Stomach smooth muscle (tissue), 2 donors: ENCODE data around the gene AIF1.

ENCODE experiments used
- H3K27ac ChIP-seq: one replicate; pipeline ENCODE4 v1.7.0; 2013; ENCODE audit warnings: mild to moderate bottlenecking, low read length, inconsistent platforms
- H3K27me3 ChIP-seq, 2 donors: one replicate each; pipeline ENCODE4 v1.7.0; 2013; ENCODE audit warnings: low read length in 2 of 2; ENCODE audit not compliant: insufficient read depth in 2 of 2, control insufficient read depth in 1 of 2
- H3K36me3 ChIP-seq, 2 donors: one replicate each; pipeline ENCODE4 v1.7.0; 2013; ENCODE audit warnings: low read length in 2 of 2; ENCODE audit not compliant: control insufficient read depth in 2 of 2, insufficient read depth in 2 of 2
- H3K4me1 ChIP-seq: one replicate; pipeline ENCODE4 v1.7.0; 2013; ENCODE audit warnings: low read length; ENCODE audit not compliant: control insufficient read depth, insufficient read depth
- H3K4me3 ChIP-seq, 2 donors: one replicate each; pipeline ENCODE4 v1.7.0; 2013; ENCODE audit warnings: low read length in 2 of 2
- H3K9ac ChIP-seq, 2 donors: one replicate each; pipeline ENCODE4 v1.7.0; 2013; ENCODE audit warnings: low read length in 2 of 2, mild to moderate bottlenecking in 1 of 2
- H3K9me3 ChIP-seq, 2 donors: one replicate each; pipeline ENCODE4 v1.7.0; 2013; ENCODE audit warnings: low read length in 2 of 2; ENCODE audit not compliant: control insufficient read depth in 2 of 2
- donor health status: healthy.
- donor health status: Pancreatic carcinoma.

AIF1 gene

GRCh38 chr6:31609519-31610406, 5.3 kb upstream of the AIF1 start:
- no peak overlapping the region for H3K27ac ChIP-seq
- H3K36me3 ChIP-seq: no peaks in the 10 kb centered on the region

GRCh38 chr6:31610968-31611367, 4.1 kb upstream of the AIF1 start:
- Histone ChIP-seq H3K9me3 (no peaks in the 10 kb centered on the region), H3K27me3 (no peaks in the 10 kb centered on the region), H3K36me3 (no peaks in the 10 kb centered on the region), H3K27ac (no peak overlapping the region), H3K4me3 (no peak overlapping the region), H3K4me1 (no peaks in the 10 kb centered on the region), H3K9ac (no peak overlapping the region)

More at GRCh38 chr6:31609519-31610406, 5.3 kb upstream of the AIF1 start:
- Histone ChIP-seq H3K4me3 (no peak overlapping the region), H3K9me3 (no peaks in the 10 kb centered on the region), H3K4me1 (no peaks in the 10 kb centered on the region), H3K9ac (no peak overlapping the region), H3K27me3 (no peaks in the 10 kb centered on the region)

- Histone ChIP-seq H3K4me1 (no peaks in the 10 kb centered on the region), H3K9me3 (no peaks in the 10 kb centered on the region), H3K9ac (no peak overlapping the region), H3K4me3 (no peak overlapping the region), H3K27me3 (no peaks in the 10 kb centered on the region), H3K27ac (no peak overlapping the region), H3K36me3 (no peaks in the 10 kb centered on the region)
Measured at GRCh38 chr6:31614075-31614619, 887 bp upstream of the AIF1 start.

- no peak overlapping the region for H3K27ac ChIP-seq
- H3K9ac ChIP-seq: no peak overlapping the region
- H3K4me3 ChIP-seq: no peak overlapping the region
- H3K36me3 ChIP-seq: no peaks in the 10 kb centered on the region
- no peaks in the 10 kb centered on the region for H3K4me1 ChIP-seq
- no peaks in the 10 kb centered on the region for H3K27me3 ChIP-seq
- H3K9me3 ChIP-seq: no peaks in the 10 kb centered on the region
Measured at GRCh38 chr6:31615748-31616147, 714 bp downstream of the AIF1 start.

- Histone ChIP-seq H3K36me3 (no peaks in the 10 kb centered on the region), H3K4me3 (no peak overlapping the region), H3K27me3 (no peaks in the 10 kb centered on the region), H3K9me3 (no peaks in the 10 kb centered on the region), H3K9ac (no peak overlapping the region), H3K27ac (no peak overlapping the region), H3K4me1 (peaks cover 9% of the 10 kb centered on the region)
Measured at GRCh38 chr6:31617010-31617409, 2.0 kb downstream of the AIF1 start.

DNA sequence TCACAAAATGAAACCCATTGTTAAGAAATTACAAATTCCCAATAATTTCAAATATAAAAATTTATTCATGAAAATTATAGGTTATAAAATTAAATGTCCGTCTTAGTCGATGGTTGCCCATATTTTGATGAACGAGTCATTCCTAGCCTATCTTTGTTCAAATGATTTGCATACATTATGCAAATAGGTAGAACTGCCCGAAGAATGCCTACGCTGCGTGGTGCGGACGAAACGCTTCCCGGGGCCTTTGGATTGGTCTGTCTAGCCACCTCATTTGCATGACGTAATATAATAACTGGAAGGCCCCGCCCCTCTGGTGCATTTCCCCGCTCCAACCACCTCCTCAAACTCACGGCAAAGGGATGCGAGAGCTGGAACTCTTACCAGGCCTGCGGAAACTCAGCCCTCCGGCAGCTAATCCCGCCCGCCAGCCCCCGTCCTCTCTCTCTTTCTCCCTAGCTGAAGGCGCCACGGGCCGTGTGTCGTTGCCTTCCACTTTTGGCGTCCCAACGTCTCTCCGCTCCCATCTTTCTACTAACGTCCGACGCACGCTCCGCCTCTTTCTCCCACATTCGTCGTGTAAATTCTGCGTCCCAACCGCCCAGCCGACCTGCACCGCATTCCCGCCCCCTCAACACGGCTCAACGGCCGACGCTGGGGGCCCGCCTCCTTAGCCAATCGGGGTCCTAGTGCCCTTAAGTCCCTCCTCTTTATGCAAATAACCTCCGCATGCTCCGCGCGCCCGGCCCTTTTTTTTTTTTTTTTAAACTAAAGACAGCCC, 5.0 kb downstream of the AIF1 start:
- H3K9me3 ChIP-seq: no peaks in the 10 kb centered on the region
- peak overlapping the region; percentile 97 for H3K27ac ChIP-seq
- peaks cover 18 to 22% of the 10 kb centered on the region in 2 donors for H3K36me3 ChIP-seq
- H3K9ac ChIP-seq: peak overlapping the region; percentile 77 to 96
- H3K4me1 ChIP-seq: peaks cover 15% of the 10 kb centered on the region
- no peaks in the 10 kb centered on the region for H3K27me3 ChIP-seq
- H3K4me3 ChIP-seq: peak overlapping the region; percentile 68 to 83

- Histone ChIP-seq H3K4me3 (peak within 1 kb of the TSS; percentile 89 to 91), H3K27me3 (no peaks in the 10 kb centered on the region), H3K27ac (peak within 1 kb of the TSS; percentile 97), H3K9me3 (no peaks in the 10 kb centered on the region), H3K36me3 (peaks cover 25 to 30% of the 10 kb centered on the region in 2 donors), H3K4me1 (peaks cover 15% of the 10 kb centered on the region), H3K9ac (peak within 1 kb of the TSS; percentile 96 to 100)
Measured at GRCh38 chr6:31620586-31621319, 5.7 kb downstream of the AIF1 start, which contains the start of gene PRRC2A. Gene PRRC2A (plus strand): TSS chr6:31620715. CDS start chr6:31622790, 2,075 bp downstream.

DNA sequence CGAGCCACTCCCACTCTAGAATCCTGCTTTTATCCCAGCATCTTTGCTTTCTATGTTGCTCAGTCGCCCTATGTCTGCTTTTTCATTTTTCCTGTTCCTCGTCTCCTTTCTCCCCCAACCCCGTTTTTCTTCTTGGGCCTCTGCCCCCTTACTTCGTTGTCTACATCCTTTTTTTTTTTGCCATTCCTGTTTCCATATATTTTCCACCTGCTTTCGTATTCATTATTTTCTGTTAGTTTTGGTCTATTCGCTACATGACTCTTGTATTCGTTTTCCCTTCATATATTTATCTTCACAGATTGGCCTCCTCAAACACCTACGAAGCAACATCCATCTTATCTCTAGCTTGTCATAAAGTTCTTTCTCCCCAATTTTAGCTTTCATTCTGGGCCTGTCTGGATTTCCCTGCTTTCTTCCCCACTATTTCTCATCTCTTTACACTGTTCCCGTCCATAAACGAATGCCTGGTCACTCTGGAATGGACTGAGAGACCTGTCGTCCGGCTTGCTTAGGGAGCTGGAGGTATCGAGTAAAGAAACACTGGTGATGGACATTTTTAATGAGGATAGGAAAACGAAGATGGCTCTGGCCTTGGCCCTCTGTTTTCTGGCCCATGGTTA, 6.4 kb downstream of the AIF1 start:
- Histone ChIP-seq H3K36me3 (peaks cover 32 to 36% of the 10 kb centered on the region in 2 donors), H3K9ac (peak overlapping the region; percentile 96 to 100), H3K4me1 (peaks cover 15% of the 10 kb centered on the region), H3K27me3 (no peaks in the 10 kb centered on the region), H3K4me3 (peak overlapping the region; percentile 89 to 91), H3K27ac (peak overlapping the region; percentile 97), H3K9me3 (no peaks in the 10 kb centered on the region)

DNA sequence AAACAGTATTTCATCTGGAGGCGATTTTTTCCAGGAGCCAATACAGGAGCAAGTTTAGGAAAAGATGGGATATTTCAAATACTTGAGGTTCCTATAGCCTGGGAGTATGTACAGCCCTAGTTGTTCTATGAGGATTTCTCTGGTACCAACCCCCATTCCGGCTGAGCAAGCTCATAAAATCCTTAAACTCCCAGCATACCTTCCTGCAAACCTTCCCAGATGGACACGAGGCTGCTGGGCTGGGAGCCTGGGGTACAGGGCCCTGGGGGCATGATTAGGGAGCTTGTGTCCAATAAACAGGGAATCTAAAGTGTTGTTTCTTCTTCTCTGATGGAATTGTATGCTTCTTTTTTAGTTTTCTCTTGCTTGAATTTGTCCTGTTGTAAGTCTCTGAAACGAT, 7.0 kb downstream of the AIF1 start:
- peaks cover 15% of the 10 kb centered on the region for H3K4me1 ChIP-seq
- no peaks in the 10 kb centered on the region for H3K27me3 ChIP-seq
- peaks cover 37 to 42% of the 10 kb centered on the region in 2 donors for H3K36me3 ChIP-seq
- H3K27ac ChIP-seq: peak overlapping the region; percentile 97
- H3K9ac ChIP-seq: peak overlapping the region; percentile 96 to 100
- peak overlapping the region; percentile 89 to 91 for H3K4me3 ChIP-seq
- H3K9me3 ChIP-seq: no peaks in the 10 kb centered on the region

GRCh38 chr6:31622684-31623091, 7.7 kb downstream of the AIF1 start:
- H3K36me3 ChIP-seq: peaks cover 42 to 49% of the 10 kb centered on the region in 2 donors
- H3K4me3 ChIP-seq: peak overlapping the region; percentile 89 to 91
- peak overlapping the region in 1 of 2 donors; percentile 100 for H3K9ac ChIP-seq
- peaks cover 15% of the 10 kb centered on the region for H3K4me1 ChIP-seq
- no peaks in the 10 kb centered on the region for H3K27me3 ChIP-seq
- H3K9me3 ChIP-seq: no peaks in the 10 kb centered on the region
- H3K27ac ChIP-seq: no peak overlapping the region
